ENCODE measurements around the gene MRPS21. TPM values are rescaled to one million over a fixed set of nuclear protein-coding genes. Genes with fewer than 3 reads are reported as not detected.

The MRPS21 gene
- total and polyA plus RNA-seq, 9 of the 15 experiments (the other 6 are each of a cell fraction or from before 2014, with no cell fraction given): 119 to 407 (median 149) TPM

- TF ChIP-seq PBX2 (CRISPR knock-in tag; IDR thresholded peaks at IDR 0.05; ENCODE audit: low read depth) (no peak), PBX2 (tag; conservative IDR thresholded peaks at IDR 0.05; ENCODE audit: low read depth) (no peak), SAP30 (IDR thresholded peaks at IDR 0.05; ENCODE audit: borderline replicate concordance, insufficient read depth, low read depth, low read length, poor library complexity, severe bottlenecking) (peak; percentile 20), BHLHE40 (IDR thresholded peaks at IDR 0.05; ENCODE audit: low read length) (peak; percentile 30; the same call in 1 of the 2 replicates), COPS2 (conservative IDR thresholded peaks at IDR 0.05) (no peak), ETV1 (tag; conservative IDR thresholded peaks at IDR 0.05; ENCODE audit: low read depth) (no peak), E2F8 (IDR thresholded peaks at IDR 0.05; ENCODE audit: low read depth, partially characterized antibody) (no peak), ZNF232 (CRISPR knock-in tag; IDR thresholded peaks at IDR 0.05) (0 out of 2 replicates have a peak, but pooled peaks have one; percentile 63), MEF2D (tag; conservative IDR thresholded peaks at IDR 0.05; ENCODE audit: low read depth) (no peak), MIER1 (IDR thresholded peaks at IDR 0.05; ENCODE audit: low read depth) (no peak), FOXK1 (CRISPR knock-in tag; IDR thresholded peaks at IDR 0.05; ENCODE audit: borderline replicate concordance) (0 out of 2 replicates have a peak, but pooled peaks have one; percentile 72), SIN3A (IDR thresholded peaks at IDR 0.05; ENCODE audit: borderline replicate concordance in 2 of 2, control insufficient read depth in 1 of 2, low read depth in 2 of 2, low read length in 2 of 2) (peak in 1 of 2 experiments; percentile 35; a peak in 1 of 4 replicates), ARID2 (IDR thresholded peaks at IDR 0.05) (no peak)
Measured at GRCh38 chr1:150268340-150268704, 25.3 kb upstream of the MRPS21 start (continued).

Data from K562 (cell line).